Measurements from ENCODE around the gene PLCXD1. TPM values are rescaled to one million over a fixed set of nuclear protein-coding genes. Genes with fewer than 3 reads are reported as not detected.

The PLCXD1 gene
- total RNA-seq, 1 donor from 2014 or later = 25.7 TPM

DNA sequence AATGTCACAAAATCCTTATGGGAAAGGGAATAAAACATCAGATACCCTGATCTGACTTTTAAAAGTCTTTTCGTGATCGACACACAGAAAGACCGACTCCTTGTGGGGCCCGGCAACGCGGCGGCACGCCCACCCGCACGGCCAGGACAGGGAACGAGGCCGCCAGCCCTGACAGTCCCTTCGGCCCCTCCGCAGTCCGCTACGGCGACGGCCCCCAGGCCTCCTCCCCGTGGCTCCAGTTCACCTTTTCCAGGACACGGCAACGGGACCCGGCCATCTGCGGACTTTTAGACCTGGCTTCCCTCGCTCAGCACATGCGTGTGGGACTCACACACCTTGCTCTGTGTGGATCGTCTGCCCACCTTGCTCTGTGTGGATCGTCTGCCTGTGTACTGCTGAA lies 71.0 kb downstream of the PLCXD1 start:
- Histone ChIP-seq H3K27ac (no peak overlapping the region), H2AFZ (replicated peaks) (no peak overlapping the region), H3K27me3 (no peaks in the 10 kb centered on the region), H3K9me3 (ENCODE audit: low read depth) (no peaks in the 10 kb centered on the region), H3K9ac (no peak overlapping the region), H4K20me1 (ENCODE audit: low read depth) (peaks cover 16% of the 10 kb centered on the region), H3K36me3 (no peaks in the 10 kb centered on the region), H3K4me1 (no peaks in the 10 kb centered on the region), H3K4me3 (no peak overlapping the region), H3K4me2 (no peak overlapping the region), H3K79me2 (ENCODE audit: low read depth) (peaks cover 38% of the 10 kb centered on the region), H3F3A (ENCODE audit: low read depth) (no peaks in the 10 kb centered on the region)
- Mint-ChIP-seq H3K36me3 (peaks cover 44% of the 10 kb centered on the region), H3K27me3 (ENCODE audit: insufficient read depth, low read depth) (peaks cover 2% of the 10 kb centered on the region), H3K4me1 (peaks cover 26% of the 10 kb centered on the region), H3K4me3 (no peak overlapping the region), H3K9me3 (no peaks in the 10 kb centered on the region), H3K27ac (no peak overlapping the region)
- TF ChIP-seq EZH2 (IDR thresholded peaks at IDR 0.05) (no peak), EZH2phosphoT487 (IDR thresholded peaks at IDR 0.05) (no peak)
- TF ChIP-seq, protein P1, sequence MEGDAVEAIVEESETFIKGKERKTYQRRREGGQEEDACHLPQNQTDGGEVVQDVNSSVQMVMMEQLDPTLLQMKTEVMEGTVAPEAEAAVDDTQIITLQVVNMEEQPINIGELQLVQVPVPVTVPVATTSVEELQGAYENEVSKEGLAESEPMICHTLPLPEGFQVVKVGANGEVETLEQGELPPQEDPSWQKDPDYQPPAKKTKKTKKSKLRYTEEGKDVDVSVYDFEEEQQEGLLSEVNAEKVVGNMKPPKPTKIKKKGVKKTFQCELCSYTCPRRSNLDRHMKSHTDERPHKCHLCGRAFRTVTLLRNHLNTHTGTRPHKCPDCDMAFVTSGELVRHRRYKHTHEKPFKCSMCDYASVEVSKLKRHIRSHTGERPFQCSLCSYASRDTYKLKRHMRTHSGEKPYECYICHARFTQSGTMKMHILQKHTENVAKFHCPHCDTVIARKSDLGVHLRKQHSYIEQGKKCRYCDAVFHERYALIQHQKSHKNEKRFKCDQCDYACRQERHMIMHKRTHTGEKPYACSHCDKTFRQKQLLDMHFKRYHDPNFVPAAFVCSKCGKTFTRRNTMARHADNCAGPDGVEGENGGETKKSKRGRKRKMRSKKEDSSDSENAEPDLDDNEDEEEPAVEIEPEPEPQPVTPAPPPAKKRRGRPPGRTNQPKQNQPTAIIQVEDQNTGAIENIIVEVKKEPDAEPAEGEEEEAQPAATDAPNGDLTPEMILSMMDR (IDR thresholded peaks at IDR 0.05) = no peak
- no peak for DNase-seq (ENCODE audit: low spot score)

DNA sequence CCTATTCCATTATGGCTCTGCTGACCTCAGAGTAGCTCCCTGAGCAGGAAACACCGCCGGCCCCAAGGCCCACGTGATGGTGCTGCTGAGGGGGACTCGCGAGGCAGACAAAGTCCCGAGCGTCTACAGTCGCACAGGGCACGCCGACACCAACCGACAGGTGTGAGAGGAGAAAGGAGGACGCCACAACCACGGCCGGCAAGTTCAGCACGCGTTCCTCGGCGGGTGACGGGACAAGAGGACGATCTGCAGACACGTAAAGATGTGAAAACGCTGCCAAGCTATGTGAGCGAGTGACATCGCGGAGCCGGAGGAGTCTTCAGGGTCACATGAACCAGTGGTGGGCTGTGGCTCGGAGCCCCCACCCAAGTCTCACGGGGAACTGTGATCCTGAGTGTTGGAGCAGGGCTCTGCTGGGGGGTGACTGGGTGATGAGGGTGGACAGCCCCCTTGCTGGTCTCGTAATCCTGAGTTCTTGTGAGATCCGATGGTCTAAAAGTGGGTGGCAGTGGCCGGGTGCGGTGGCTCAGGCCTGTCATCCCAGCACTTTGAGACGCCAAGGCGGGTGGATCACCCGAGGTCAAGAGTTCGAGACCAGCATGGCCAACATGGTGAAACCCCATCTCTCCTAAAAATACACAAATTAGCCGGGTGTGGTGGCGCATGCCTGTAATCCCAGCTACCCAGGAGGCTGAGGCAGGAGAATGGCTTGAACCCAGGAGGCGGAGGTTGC lies 71.6 kb downstream of the PLCXD1 start:
- no peaks in the 10 kb centered on the region for H3K4me1 ChIP-seq
- no peaks in the 10 kb centered on the region for H3K9me3 ChIP-seq (ENCODE audit: low read depth)
- H3K27me3 Mint-ChIP-seq (ENCODE audit: insufficient read depth, low read depth) = peaks cover 5% of the 10 kb centered on the region
- H4K20me1 ChIP-seq (ENCODE audit: low read depth) = peaks cover 16% of the 10 kb centered on the region
- H3K79me2 ChIP-seq (ENCODE audit: low read depth) = peaks cover 42% of the 10 kb centered on the region
- H3K4me2 ChIP-seq = no peak overlapping the region
- no peak overlapping the region for H3K27ac ChIP-seq
- no peaks in the 10 kb centered on the region for H3K27me3 ChIP-seq
- DNase-seq (ENCODE audit: low spot score) = no peak
- peaks cover 49% of the 10 kb centered on the region for H3K36me3 Mint-ChIP-seq
- H3F3A ChIP-seq (ENCODE audit: low read depth) = no peaks in the 10 kb centered on the region
- no peak overlapping the region for H2AFZ ChIP-seq (replicated peaks)
- no peak overlapping the region for H3K4me3 ChIP-seq
- H3K9ac ChIP-seq = no peak overlapping the region
- H3K4me3 Mint-ChIP-seq = no peak overlapping the region
- H3K36me3 ChIP-seq = no peaks in the 10 kb centered on the region
- TF ChIP-seq EZH2phosphoT487 (IDR thresholded peaks at IDR 0.05) (no peak), EZH2 (IDR thresholded peaks at IDR 0.05) (no peak)
- TF ChIP-seq, protein P1 (IDR thresholded peaks at IDR 0.05) = no peak
- H3K27ac Mint-ChIP-seq = no peak overlapping the region
- peaks cover 26% of the 10 kb centered on the region for H3K4me1 Mint-ChIP-seq
- H3K9me3 Mint-ChIP-seq = peaks cover 2% of the 10 kb centered on the region

Other genes starting within 250 kb of the PLCXD1 start
- gene GTPBP6, start 37.4 kb downstream of the PLCXD1 start, total RNA-seq (ENCODE audit: low replicate concordance) = 16.6 and 52.6 TPM in 2 replicates
- gene PPP2R3B, start 105.5 kb downstream of the PLCXD1 start, total RNA-seq (ENCODE audit: low replicate concordance) = 30.3 and 81.8 TPM in 2 replicates

All from neural progenitor cell (in vitro differentiated cells).